ENCODE data around the gene ELMO3. TPM values are rescaled to one million over a fixed set of nuclear protein-coding genes. Genes with fewer than 3 reads are reported as not detected.

The ELMO3 gene
- total and polyA plus RNA-seq, 4 donors, result 1.7 to 3.8 (median 3.1) TPM

- TF ChIP-seq RXRA (IDR thresholded peaks at IDR 0.05), result no peak
- no peak for TF ChIP-seq ZBTB33 (IDR thresholded peaks at IDR 0.05)
- no peak for TF ChIP-seq REST (IDR thresholded peaks at IDR 0.05)
- no peak for TF ChIP-seq FOXA2 (IDR thresholded peaks at IDR 0.05)
- TF ChIP-seq ATF3 (IDR thresholded peaks at IDR 0.05), result no peak
- TF ChIP-seq NR2F2 (IDR thresholded peaks at IDR 0.05), result no peak
- TF ChIP-seq TAF1 (conservative IDR thresholded peaks at IDR 0.05), result no peak
- no peak for TF ChIP-seq RAD21 (IDR thresholded peaks at IDR 0.05)
- no peak for TF ChIP-seq GABPA (IDR thresholded peaks at IDR 0.05 in 1 of 2, conservative IDR thresholded peaks at IDR 0.05 in 1 of 2)
- H3K4me1 ChIP-seq (ENCODE audit: control insufficient read depth in 4 of 4, insufficient read depth in 4 of 4, low read length in 3 of 4), result peaks cover 8 to 28% (median 19%) of the 10 kb centered on the region in 4 donors
- DNase-seq (ENCODE audit: low spot score), result no peak
- H3K9me3 ChIP-seq (ENCODE audit: control insufficient read depth in 4 of 4, low read length in 3 of 4), result no peaks in the 10 kb centered on the region
- no peaks in the 10 kb centered on the region for H3K36me3 ChIP-seq (ENCODE audit: control insufficient read depth in 4 of 4, insufficient read depth in 3 of 4, low read depth in 1 of 4, low read length in 3 of 4)
- H3K27me3 ChIP-seq (ENCODE audit: control insufficient read depth in 4 of 4, insufficient read depth in 4 of 4, low read length in 3 of 4), result no peaks in the 10 kb centered on the region
- peak overlapping the region; percentile 84 to 85 for H3K27ac ChIP-seq (ENCODE audit: low read depth in 1 of 2, low read length in 2 of 2)
- 13% methylated on average over 59 of the region's 59 CpGs for WGBS
- H3K9ac ChIP-seq (ENCODE audit: low read depth in 1 of 2, low read length in 2 of 2), result no peak overlapping the region
- H3K4me3 ChIP-seq (ENCODE audit: low read depth in 1 of 3, low read length in 3 of 3), result peak overlapping the region; percentile 58 to 69 (median 66)
These were observed 14.4 kb upstream of the ELMO3 start for GRCh38 chr16:67184453-67184994.

GRCh38 chr16:67184995-67185650, 13.8 kb upstream of the ELMO3 start:
- Histone ChIP-seq H3K4me3 (ENCODE audit: low read depth in 1 of 3, low read length in 3 of 3) (peak overlapping the region in 1 of 3 donors; percentile 12), H3K27ac (ENCODE audit: low read depth in 1 of 2, low read length in 2 of 2) (no peak overlapping the region), H3K27me3 (ENCODE audit: control insufficient read depth in 4 of 4, insufficient read depth in 4 of 4, low read length in 3 of 4) (no peaks in the 10 kb centered on the region), H3K9me3 (ENCODE audit: control insufficient read depth in 4 of 4, low read length in 3 of 4) (no peaks in the 10 kb centered on the region), H3K9ac (ENCODE audit: low read depth in 1 of 2, low read length in 2 of 2) (no peak overlapping the region), H3K36me3 (ENCODE audit: control insufficient read depth in 4 of 4, insufficient read depth in 3 of 4, low read depth in 1 of 4, low read length in 3 of 4) (no peaks in the 10 kb centered on the region), H3K4me1 (ENCODE audit: control insufficient read depth in 4 of 4, insufficient read depth in 4 of 4, low read length in 3 of 4) (peaks cover 8 to 28% (median 19%) of the 10 kb centered on the region in 4 donors)
- DNase-seq (ENCODE audit: low spot score), result peak; percentile 87
- WGBS, result 21% methylated on average over 43 of the region's 43 CpGs
- TF ChIP-seq ATF3 (IDR thresholded peaks at IDR 0.05) (no peak), HNF4A (conservative IDR thresholded peaks at IDR 0.05) (no peak), MAX (IDR thresholded peaks at IDR 0.05) (no peak), SP1 (IDR thresholded peaks at IDR 0.05) (peak; percentile 27), RXRA (IDR thresholded peaks at IDR 0.05) (peak in 1 of 2 donors; percentile 26), EGR1 (IDR thresholded peaks at IDR 0.05; ENCODE audit: low read depth in 2 of 2) (no peak), FOXA1 (IDR thresholded peaks at IDR 0.05) (no peak), FOXA2 (IDR thresholded peaks at IDR 0.05) (no peak), RAD21 (IDR thresholded peaks at IDR 0.05) (peak; percentile 78 to 92), YY1 (IDR thresholded peaks at IDR 0.05) (no peak), CTCF (IDR thresholded peaks at IDR 0.05; ENCODE audit: low read depth, low read length, missing input control) (peak; percentile 69), REST (IDR thresholded peaks at IDR 0.05) (peak; percentile 97)
